T-helper 1 cell treated with Interleukin-12 subunit alpha and Interleukin-12 subunit beta and Interleukin-4 antibody, amounts not matched to agents 30 μg/mL and 1 μg/mL, for 36 hours (primary cell): ENCODE measurements around the gene ARHGAP26.

Source experiments
- H3K27ac Mint-ChIP-seq: one replicate; pipeline ENCODE4 v1.8.0; 2021; ENCODE audit warnings: mild to moderate bottlenecking, mixed read lengths
- H3K27me3 Mint-ChIP-seq: one replicate; pipeline ENCODE4 v1.8.0; 2021; ENCODE audit warnings: low read depth, mixed read lengths
- H3K36me3 Mint-ChIP-seq: one replicate; pipeline ENCODE4 v1.8.0; 2021; ENCODE audit warnings: low read depth, mixed read lengths
- H3K4me1 Mint-ChIP-seq: one replicate; pipeline ENCODE4 v1.8.0; 2021; ENCODE audit warnings: low read depth, mixed read lengths
- H3K4me3 Mint-ChIP-seq: one replicate; pipeline ENCODE4 v1.8.0; 2021; ENCODE audit warnings: mild to moderate bottlenecking, moderate library complexity, mixed read lengths
- H3K9me3 Mint-ChIP-seq: one replicate; pipeline ENCODE4 v1.8.0; 2021; ENCODE audit warnings: mixed read lengths

ARHGAP26 gene

GRCh38 chr5:143217804-143218160 is 447.6 kb downstream of the ARHGAP26 start:
- Mint-ChIP-seq H3K27ac (no peak overlapping the region), H3K4me1 (peaks cover 57% of the 10 kb centered on the region), H3K4me3 (no peak overlapping the region), H3K36me3 (peaks cover 18% of the 10 kb centered on the region), H3K27me3 (no peaks in the 10 kb centered on the region), H3K9me3 (no peaks in the 10 kb centered on the region)

- no peaks in the 10 kb centered on the region for H3K27me3 Mint-ChIP-seq
- H3K36me3 Mint-ChIP-seq: peaks cover 19% of the 10 kb centered on the region
- peaks cover 61% of the 10 kb centered on the region for H3K4me1 Mint-ChIP-seq
- H3K9me3 Mint-ChIP-seq: no peaks in the 10 kb centered on the region
- no peak overlapping the region for H3K4me3 Mint-ChIP-seq
- H3K27ac Mint-ChIP-seq: no peak overlapping the region
Observed at GRCh38 chr5:143218517-143219170, 448.5 kb downstream of the ARHGAP26 start.

- no peak overlapping the region for H3K4me3 Mint-ChIP-seq
- H3K36me3 Mint-ChIP-seq: peaks cover 23% of the 10 kb centered on the region
- peaks cover 63% of the 10 kb centered on the region for H3K4me1 Mint-ChIP-seq
- H3K27me3 Mint-ChIP-seq: no peaks in the 10 kb centered on the region
- H3K27ac Mint-ChIP-seq: no peak overlapping the region
- H3K9me3 Mint-ChIP-seq: no peaks in the 10 kb centered on the region
Observed at GRCh38 chr5:143219696-143220095, 449.5 kb downstream of the ARHGAP26 start.

GRCh38 chr5:143220748-143221251 is 450.6 kb downstream of the ARHGAP26 start:
- H3K27me3 Mint-ChIP-seq: no peaks in the 10 kb centered on the region
- peaks cover 63% of the 10 kb centered on the region for H3K4me1 Mint-ChIP-seq
- no peaks in the 10 kb centered on the region for H3K9me3 Mint-ChIP-seq
- peak overlapping the region; percentile 72 for H3K27ac Mint-ChIP-seq
- H3K36me3 Mint-ChIP-seq: peaks cover 24% of the 10 kb centered on the region
- H3K4me3 Mint-ChIP-seq: peak overlapping the region; percentile 41

- Mint-ChIP-seq H3K27me3 (no peaks in the 10 kb centered on the region), H3K27ac (peak overlapping the region; percentile 95), H3K36me3 (peaks cover 22% of the 10 kb centered on the region), H3K4me1 (peaks cover 57% of the 10 kb centered on the region), H3K9me3 (no peaks in the 10 kb centered on the region), H3K4me3 (peak overlapping the region; percentile 69)
Observed at GRCh38 chr5:143222287-143223231, 452.4 kb downstream of the ARHGAP26 start.

GRCh38 chr5:143224672-143225071 is 454.5 kb downstream of the ARHGAP26 start:
- Mint-ChIP-seq H3K9me3 (no peaks in the 10 kb centered on the region), H3K4me3 (no peak overlapping the region), H3K36me3 (peaks cover 23% of the 10 kb centered on the region), H3K27ac (no peak overlapping the region), H3K4me1 (peaks cover 58% of the 10 kb centered on the region), H3K27me3 (no peaks in the 10 kb centered on the region)

GRCh38 chr5:143225511-143225910 is 455.3 kb downstream of the ARHGAP26 start:
- Mint-ChIP-seq H3K4me3 (no peak overlapping the region), H3K27ac (no peak overlapping the region), H3K27me3 (no peaks in the 10 kb centered on the region), H3K9me3 (no peaks in the 10 kb centered on the region), H3K4me1 (peaks cover 62% of the 10 kb centered on the region), H3K36me3 (peaks cover 23% of the 10 kb centered on the region)

GRCh38 chr5:143226361-143226760 is 456.2 kb downstream of the ARHGAP26 start:
- no peak overlapping the region for H3K27ac Mint-ChIP-seq
- no peaks in the 10 kb centered on the region for H3K27me3 Mint-ChIP-seq
- H3K9me3 Mint-ChIP-seq: no peaks in the 10 kb centered on the region
- H3K4me1 Mint-ChIP-seq: peaks cover 61% of the 10 kb centered on the region
- H3K36me3 Mint-ChIP-seq: peaks cover 23% of the 10 kb centered on the region
- H3K4me3 Mint-ChIP-seq: no peak overlapping the region

GRCh38 chr5:143226872-143227271 is 456.7 kb downstream of the ARHGAP26 start:
- H3K36me3 Mint-ChIP-seq: peaks cover 23% of the 10 kb centered on the region
- no peaks in the 10 kb centered on the region for H3K9me3 Mint-ChIP-seq
- peaks cover 56% of the 10 kb centered on the region for H3K4me1 Mint-ChIP-seq
- H3K4me3 Mint-ChIP-seq: no peak overlapping the region
- H3K27me3 Mint-ChIP-seq: no peaks in the 10 kb centered on the region
- peak overlapping the region; percentile 17 for H3K27ac Mint-ChIP-seq

GRCh38 chr5:143227301-143227700 is 457.1 kb downstream of the ARHGAP26 start:
- no peaks in the 10 kb centered on the region for H3K27me3 Mint-ChIP-seq
- no peak overlapping the region for H3K4me3 Mint-ChIP-seq
- H3K4me1 Mint-ChIP-seq: peaks cover 52% of the 10 kb centered on the region
- H3K36me3 Mint-ChIP-seq: peaks cover 22% of the 10 kb centered on the region
- no peak overlapping the region for H3K27ac Mint-ChIP-seq
- H3K9me3 Mint-ChIP-seq: no peaks in the 10 kb centered on the region

GRCh38 chr5:143228597-143229293 is 458.6 kb downstream of the ARHGAP26 start:
- Mint-ChIP-seq H3K4me3 (no peak overlapping the region), H3K4me1 (peaks cover 40% of the 10 kb centered on the region), H3K9me3 (peaks cover under 1% of the 10 kb centered on the region), H3K27ac (peak overlapping the region; percentile 84), H3K36me3 (peaks cover 19% of the 10 kb centered on the region), H3K27me3 (no peaks in the 10 kb centered on the region)

GRCh38 chr5:143229426-143229895 is 459.3 kb downstream of the ARHGAP26 start:
- peak overlapping the region; percentile 29 for H3K4me3 Mint-ChIP-seq
- H3K36me3 Mint-ChIP-seq: peaks cover 16% of the 10 kb centered on the region
- peaks cover 35% of the 10 kb centered on the region for H3K4me1 Mint-ChIP-seq
- H3K9me3 Mint-ChIP-seq: peaks cover 3% of the 10 kb centered on the region
- no peaks in the 10 kb centered on the region for H3K27me3 Mint-ChIP-seq
- peak overlapping the region; percentile 84 for H3K27ac Mint-ChIP-seq

- peaks cover 13% of the 10 kb centered on the region for H3K36me3 Mint-ChIP-seq
- no peaks in the 10 kb centered on the region for H3K27me3 Mint-ChIP-seq
- peak overlapping the region; percentile 84 for H3K27ac Mint-ChIP-seq
- H3K9me3 Mint-ChIP-seq: peaks cover 3% of the 10 kb centered on the region
- H3K4me3 Mint-ChIP-seq: peak overlapping the region; percentile 29
- peaks cover 35% of the 10 kb centered on the region for H3K4me1 Mint-ChIP-seq
Observed at GRCh38 chr5:143229896-143230675, 459.9 kb downstream of the ARHGAP26 start.

GRCh38 chr5:143230676-143230996 is 460.5 kb downstream of the ARHGAP26 start:
- Mint-ChIP-seq H3K4me3 (no peak overlapping the region), H3K27me3 (no peaks in the 10 kb centered on the region), H3K4me1 (peaks cover 35% of the 10 kb centered on the region), H3K9me3 (peaks cover 3% of the 10 kb centered on the region), H3K27ac (peak overlapping the region; percentile 66), H3K36me3 (peaks cover 10% of the 10 kb centered on the region)
